Nephron progenitor cell (in vitro differentiated cells): ENCODE data around the gene APOF.
"Not testable (repeated sequence)": the region's sequence is repeated elsewhere in the genome, so short reads cannot be mapped to it uniquely, and the experiment has no call there.

Experiments
- DNase-seq: peaks from one replicate; pipeline ENCODE4 v3.0.0; 2021
- H3K27ac Mint-ChIP-seq: 2 replicates; pipeline ENCODE4 v1.8.0; 2021; ENCODE audit warnings: mild to moderate bottlenecking, moderate library complexity, mixed read lengths
- H3K27me3 Mint-ChIP-seq: 2 replicates; pipeline ENCODE4 v1.8.0; 2021; ENCODE audit warnings: mild to moderate bottlenecking, low read depth, mixed read lengths; ENCODE audit not compliant: poor library complexity
- H3K36me3 Mint-ChIP-seq: 2 replicates; pipeline ENCODE4 v1.8.0; 2021; ENCODE audit warnings: low read depth, mixed read lengths
- H3K4me1 Mint-ChIP-seq: 2 replicates; pipeline ENCODE4 v1.8.0; 2021; ENCODE audit warnings: mixed read lengths
- H3K4me3 Mint-ChIP-seq: 2 replicates; pipeline ENCODE4 v1.8.0; 2021; ENCODE audit warnings: mild to moderate bottlenecking, moderate library complexity, mixed read lengths
- H3K9me3 Mint-ChIP-seq: 2 replicates; pipeline ENCODE4 v1.8.0; 2021; ENCODE audit warnings: mild to moderate bottlenecking, moderate library complexity, mixed read lengths
- CTCF ChIP-seq: fragments of 200-600 bp; sonication (generic); IDR thresholded peaks from 2 replicates; pipeline ENCODE4 v1.5.0; 2021; ENCODE audit warnings: antibody characterized with exemption

The APOF gene, protein sequence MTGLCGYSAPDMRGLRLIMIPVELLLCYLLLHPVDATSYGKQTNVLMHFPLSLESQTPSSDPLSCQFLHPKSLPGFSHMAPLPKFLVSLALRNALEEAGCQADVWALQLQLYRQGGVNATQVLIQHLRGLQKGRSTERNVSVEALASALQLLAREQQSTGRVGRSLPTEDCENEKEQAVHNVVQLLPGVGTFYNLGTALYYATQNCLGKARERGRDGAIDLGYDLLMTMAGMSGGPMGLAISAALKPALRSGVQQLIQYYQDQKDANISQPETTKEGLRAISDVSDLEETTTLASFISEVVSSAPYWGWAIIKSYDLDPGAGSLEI

DNA sequence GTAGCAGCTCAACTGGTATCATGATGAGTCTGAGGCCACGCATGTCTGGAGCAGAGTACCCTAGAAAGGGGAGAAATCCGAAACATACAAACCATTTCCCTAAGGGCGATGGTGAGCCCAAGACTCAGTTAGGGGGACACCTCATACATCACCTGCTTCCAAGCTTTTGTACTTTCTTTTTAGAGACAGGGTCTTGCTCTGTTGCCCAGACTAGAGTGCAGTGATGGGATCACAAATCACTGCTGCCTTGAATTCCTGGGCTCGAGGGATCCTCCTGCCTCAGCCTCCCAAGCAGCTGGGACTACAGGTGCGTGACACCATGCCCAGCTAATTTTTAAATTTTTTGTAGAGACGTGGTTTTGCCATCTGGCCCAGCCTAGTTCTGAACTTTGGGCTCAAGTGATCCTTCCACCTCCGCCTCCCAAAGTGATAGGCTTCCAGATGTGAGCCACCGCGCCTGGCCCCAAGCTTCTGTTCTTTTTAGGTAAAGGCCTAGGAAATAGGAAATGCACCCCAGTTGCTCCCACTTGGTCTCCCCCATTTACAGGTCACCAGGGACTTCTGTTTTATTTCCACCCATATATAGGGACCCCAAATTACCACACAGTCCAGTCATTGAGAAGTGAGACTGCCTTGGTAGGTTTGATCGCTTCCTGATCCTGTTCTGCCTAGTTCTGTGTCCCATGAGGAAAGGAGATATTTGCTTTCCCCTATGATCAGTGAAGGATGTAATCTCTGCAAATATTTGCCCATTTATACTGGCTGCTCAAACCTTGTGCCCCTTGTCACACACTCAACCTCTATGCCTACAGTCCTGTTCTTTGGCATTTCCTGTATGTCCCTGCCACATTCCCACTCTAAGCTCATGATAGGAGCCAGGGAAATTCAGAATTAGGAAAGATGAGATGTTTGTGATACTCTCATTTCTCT is at the start of gene APOF:
Gene APOF (minus strand): TSS at position 728 of the 930 bp plus-strand sequence. CDS start 112 bp downstream, at position 616.
- no peak for DNase-seq
- Mint-ChIP-seq H3K4me1 (peaks cover 23% of the 10 kb centered on the region), H3K27ac (no peak within 1 kb of the TSS), H3K27me3 (peaks cover 51% of the 10 kb centered on the region), H3K4me3 (peak within 1 kb of the TSS; percentile 97), H3K9me3 (peaks cover 4% of the 10 kb centered on the region), H3K36me3 (no peaks in the 10 kb centered on the region)
- no peak for TF ChIP-seq CTCF

DNA sequence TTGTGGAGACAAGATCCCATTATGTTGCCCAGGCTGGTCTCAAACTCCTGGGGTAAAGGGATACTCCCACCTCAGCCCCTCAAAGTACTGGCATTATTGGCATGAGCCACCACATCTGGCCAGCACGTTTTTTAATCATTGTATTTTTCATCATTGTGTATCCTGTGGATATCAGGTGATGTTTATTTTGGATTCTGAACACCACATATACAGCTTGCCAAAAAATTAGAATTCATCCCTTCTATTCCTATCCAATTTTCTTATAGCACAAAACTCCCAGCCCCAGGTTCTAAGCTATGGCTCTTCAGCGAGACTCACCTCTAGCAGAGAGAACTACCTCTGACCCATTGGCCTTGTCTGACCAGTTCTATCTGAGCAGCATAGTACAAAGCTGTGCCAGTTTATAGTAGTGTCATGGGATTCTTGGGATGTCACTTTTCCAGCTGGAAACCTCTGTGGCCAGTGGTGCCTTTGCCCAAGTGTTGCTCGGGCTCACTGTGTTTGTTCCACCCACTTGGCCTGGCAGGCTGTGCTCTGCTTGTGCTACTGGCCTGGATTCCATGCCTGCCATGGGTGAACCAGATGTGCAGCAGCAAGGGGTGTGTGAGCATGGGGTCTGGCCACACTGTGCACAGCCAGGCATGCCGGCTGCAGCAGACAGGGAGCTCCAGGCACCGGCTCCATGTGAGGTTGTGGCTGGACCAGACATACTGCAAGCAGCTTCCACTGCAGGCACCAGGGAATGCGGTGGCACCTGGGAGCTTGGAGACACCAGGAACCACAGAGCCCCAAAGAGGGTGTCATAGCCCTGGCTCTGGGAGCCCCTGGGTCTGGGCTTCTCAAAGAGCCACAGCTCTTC is 49.4 kb upstream of the APOF start:
- DNase-seq: no peak
- no peak for TF ChIP-seq CTCF
- H3K9me3 Mint-ChIP-seq: no peaks in the 10 kb centered on the region
- H3K4me3 Mint-ChIP-seq: no peak overlapping the region
- no peaks in the 10 kb centered on the region for H3K27me3 Mint-ChIP-seq
- H3K4me1 Mint-ChIP-seq: no peaks in the 10 kb centered on the region
- H3K27ac Mint-ChIP-seq: no peak overlapping the region
- H3K36me3 Mint-ChIP-seq: peaks cover 5% of the 10 kb centered on the region

- TF ChIP-seq CTCF: no peak
- H3K36me3 Mint-ChIP-seq: peaks cover 5% of the 10 kb centered on the region
- H3K27me3 Mint-ChIP-seq: no peaks in the 10 kb centered on the region
- no peaks in the 10 kb centered on the region for H3K9me3 Mint-ChIP-seq
- no peak overlapping the region for H3K4me3 Mint-ChIP-seq
- DNase-seq: no peak
- H3K27ac Mint-ChIP-seq: no peak overlapping the region
- no peaks in the 10 kb centered on the region for H3K4me1 Mint-ChIP-seq
Measured at GRCh38 chr12:56410768-56411167, 48.1 kb upstream of the APOF start.

GRCh38 chr12:56408799-56409417 is 46.3 kb upstream of the APOF start:
- H3K27me3 Mint-ChIP-seq: no peaks in the 10 kb centered on the region
- no peaks in the 10 kb centered on the region for H3K36me3 Mint-ChIP-seq
- H3K4me3 Mint-ChIP-seq: no peak overlapping the region
- no peaks in the 10 kb centered on the region for H3K4me1 Mint-ChIP-seq
- H3K27ac Mint-ChIP-seq: no peak overlapping the region
- no peak for TF ChIP-seq CTCF
- no peaks in the 10 kb centered on the region for H3K9me3 Mint-ChIP-seq
- DNase-seq: no peak

DNA sequence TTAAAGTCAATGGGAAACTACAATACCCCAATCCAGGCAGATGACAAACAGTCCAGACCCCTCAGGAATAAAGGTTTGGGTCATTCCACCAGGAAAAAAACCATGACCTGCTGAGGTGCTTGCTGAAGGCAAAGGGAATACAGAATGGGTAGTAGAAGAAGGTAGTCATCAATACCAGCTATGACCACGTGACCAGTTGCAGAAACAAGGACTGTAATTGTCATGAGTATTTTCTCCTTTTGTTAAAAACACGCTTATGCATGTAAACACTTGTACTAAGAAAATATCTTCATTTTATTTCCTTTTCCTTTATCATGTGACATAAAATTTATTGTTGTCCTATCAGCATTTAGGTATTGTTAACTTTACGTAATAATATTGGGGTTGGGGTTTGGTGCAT is 41.6 kb upstream of the APOF start:
- not testable (repeated sequence) for H3K4me1 Mint-ChIP-seq, H3K27ac Mint-ChIP-seq, H3K4me3 Mint-ChIP-seq, H3K36me3 Mint-ChIP-seq, DNase-seq, H3K9me3 Mint-ChIP-seq
- peaks cover 12% of the 10 kb centered on the region for H3K27me3 Mint-ChIP-seq

DNA sequence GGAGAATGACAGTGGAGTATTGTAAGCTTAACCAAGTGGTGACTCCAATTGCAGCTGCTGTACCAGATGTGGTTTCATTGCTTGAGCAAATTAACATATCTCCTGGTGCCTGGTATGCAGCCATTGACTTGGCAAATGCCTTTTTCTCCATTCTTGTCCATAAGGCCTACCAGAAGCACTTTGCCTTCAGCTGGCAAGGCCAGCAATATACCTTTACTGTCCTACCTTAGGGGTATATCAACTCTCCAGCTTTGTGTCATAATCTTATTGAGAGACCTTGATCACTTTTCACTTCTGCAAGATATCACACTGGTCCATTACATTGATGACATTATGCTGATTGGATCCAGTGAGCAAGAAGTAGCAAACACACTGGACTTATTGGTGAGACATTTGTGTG is 39.0 kb upstream of the APOF start:
- not testable (repeated sequence) for H3K36me3 Mint-ChIP-seq, H3K4me1 Mint-ChIP-seq, H3K27ac Mint-ChIP-seq, H3K4me3 Mint-ChIP-seq, DNase-seq
- peaks cover 21% of the 10 kb centered on the region for H3K9me3 Mint-ChIP-seq
- peaks cover 16% of the 10 kb centered on the region for H3K27me3 Mint-ChIP-seq

- H3K4me3 Mint-ChIP-seq, H3K27ac Mint-ChIP-seq, H3K36me3 Mint-ChIP-seq, H3K4me1 Mint-ChIP-seq, DNase-seq: not testable (repeated sequence)
- peaks cover 16% of the 10 kb centered on the region for H3K27me3 Mint-ChIP-seq
- H3K9me3 Mint-ChIP-seq: peaks cover 21% of the 10 kb centered on the region
Measured at GRCh38 chr12:56401125-56401524, 38.5 kb upstream of the APOF start.

- H3K36me3 Mint-ChIP-seq, DNase-seq, H3K27ac Mint-ChIP-seq, H3K4me1 Mint-ChIP-seq, H3K4me3 Mint-ChIP-seq: not testable (repeated sequence)
- Mint-ChIP-seq H3K9me3 (peaks cover 22% of the 10 kb centered on the region), H3K27me3 (peaks cover 16% of the 10 kb centered on the region)
Measured at GRCh38 chr12:56399466-56399865, 36.8 kb upstream of the APOF start.
